Measurements from ENCODE around the gene SERPINB6.
"Not testable (repeated sequence)": the region's sequence is repeated elsewhere in the genome, so short reads cannot be mapped to it uniquely, and the experiment has no call there.

SERPINB6 gene

GRCh38 chr6:2940010-2940850 is 31.1 kb downstream of the SERPINB6 start:
- in situ Hi-C loops (cut with MboI; ENCODE audit: low sequenced_read_pairs): no loop called here

GRCh38 chr6:2939315-2940009 is 31.9 kb downstream of the SERPINB6 start:
- in situ Hi-C loops (cut with MboI; ENCODE audit: low sequenced_read_pairs): no loop called here

DNA sequence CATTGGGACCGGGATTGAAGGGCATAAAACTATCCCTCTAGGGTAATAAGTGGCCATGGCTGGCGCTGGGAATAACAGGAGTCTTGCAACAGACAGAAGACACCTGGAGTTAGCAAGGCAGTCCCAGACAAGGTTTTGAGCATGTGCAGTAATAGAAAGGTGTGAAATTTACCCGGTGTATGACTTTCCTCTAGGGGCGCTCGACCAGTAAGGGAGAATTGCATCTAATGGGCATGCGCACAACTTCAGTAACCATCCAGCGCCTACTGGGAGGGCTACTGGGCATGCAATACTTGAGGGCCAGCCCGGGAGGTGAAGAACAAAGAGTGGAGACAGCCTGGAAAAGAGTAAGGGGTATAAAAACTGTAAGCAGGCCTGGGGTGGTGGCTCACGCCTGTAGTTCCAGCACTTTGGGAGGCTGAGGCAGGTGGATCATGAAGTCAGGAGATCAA is 32.7 kb downstream of the SERPINB6 start:
- in situ Hi-C loops (cut with MboI; ENCODE audit: low sequenced_read_pairs): no loop called here

DNA sequence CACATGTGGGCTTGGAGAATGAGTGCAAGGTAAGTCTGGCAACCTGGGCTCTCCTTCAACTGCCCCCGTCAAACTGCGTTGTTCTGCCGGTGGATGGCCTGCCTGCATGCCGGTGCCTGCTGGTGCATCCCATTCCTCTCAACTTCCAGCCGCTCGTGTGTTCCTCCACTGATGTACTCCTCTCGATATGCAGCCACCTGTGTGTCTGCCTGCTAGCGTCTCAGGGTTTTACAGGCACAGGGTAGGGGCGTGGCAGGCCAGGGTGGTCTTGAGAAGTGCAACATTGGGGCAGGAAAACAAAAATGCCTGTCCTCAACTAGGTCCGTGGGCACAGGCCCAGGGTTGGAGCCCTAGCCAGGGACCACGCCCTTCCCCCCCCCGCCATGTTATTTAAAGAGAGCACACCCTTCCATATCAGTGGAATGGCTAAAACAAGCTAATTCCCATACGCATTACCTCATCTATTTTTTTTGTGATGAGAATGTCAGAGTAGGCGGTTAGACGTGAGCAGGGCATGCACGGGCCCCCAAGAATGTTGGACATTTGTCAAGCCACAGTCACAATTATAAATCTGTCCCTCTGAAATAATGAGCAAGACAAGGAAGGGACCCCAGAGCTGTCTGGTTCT is 33.2 kb downstream of the SERPINB6 start:
- in situ Hi-C loops (cut with MboI; ENCODE audit: low sequenced_read_pairs): no loop called here

DNA sequence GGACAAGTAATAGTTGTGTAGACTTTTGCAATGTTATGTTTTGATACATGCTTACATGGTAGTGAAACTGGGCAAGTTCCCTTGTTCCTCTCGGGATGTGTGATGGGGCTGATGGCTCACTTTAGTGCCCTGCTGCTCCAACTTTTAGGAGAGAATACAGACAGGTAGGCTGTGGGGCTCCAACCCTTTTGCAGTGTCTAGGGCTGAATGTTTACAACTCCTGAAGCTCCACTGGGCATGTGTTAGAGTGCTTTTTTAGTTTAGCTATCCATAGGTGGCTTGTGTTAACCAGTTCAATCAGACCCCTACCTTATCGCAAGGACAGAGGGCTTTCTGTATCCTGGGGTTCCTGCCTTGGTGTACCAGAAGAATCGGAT is 33.8 kb downstream of the SERPINB6 start:
- in situ Hi-C loops (cut with MboI; ENCODE audit: low sequenced_read_pairs): no loop called here

GRCh38 chr6:2935566-2936291 is 35.6 kb downstream of the SERPINB6 start:
- in situ Hi-C loops (cut with MboI; ENCODE audit: low sequenced_read_pairs): no loop called here

GRCh38 chr6:2934057-2934456 is 37.3 kb downstream of the SERPINB6 start:
- in situ Hi-C loops (cut with MboI; ENCODE audit: low sequenced_read_pairs): no loop called here

DNA sequence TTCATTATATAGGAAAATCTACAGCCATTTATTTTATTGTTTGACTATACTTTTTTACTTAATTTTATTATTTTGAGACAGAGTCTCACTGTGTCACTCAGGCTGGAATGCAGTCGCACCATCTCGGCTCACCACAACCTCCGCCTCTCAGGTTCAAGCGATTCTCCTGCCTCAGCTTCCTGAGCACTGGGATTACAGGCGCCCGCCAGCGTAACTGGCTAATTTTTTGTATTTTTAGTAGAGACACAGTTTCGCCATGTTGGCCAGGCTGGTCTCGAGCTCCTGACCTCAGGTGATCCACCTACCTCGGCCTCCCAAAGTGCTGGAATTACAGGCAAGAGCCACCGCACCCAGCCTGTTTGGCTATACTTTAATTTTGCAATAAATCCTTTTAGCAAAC is 38.5 kb downstream of the SERPINB6 start:
- in situ Hi-C loops (cut with MboI; ENCODE audit: low sequenced_read_pairs): not testable (repeated sequence)

- in situ Hi-C loops (cut with MboI; ENCODE audit: low sequenced_read_pairs): no loop called here
These were observed 39.2 kb downstream of the SERPINB6 start for GRCh38 chr6:2931970-2932748.

GRCh38 chr6:2931055-2931454 is 40.3 kb downstream of the SERPINB6 start:
- in situ Hi-C loops (cut with MboI; ENCODE audit: low sequenced_read_pairs): no loop called here

GRCh38 chr6:2927931-2928330 is 43.4 kb downstream of the SERPINB6 start:
- in situ Hi-C loops (cut with MboI; ENCODE audit: low sequenced_read_pairs): not testable (repeated sequence)

DNA sequence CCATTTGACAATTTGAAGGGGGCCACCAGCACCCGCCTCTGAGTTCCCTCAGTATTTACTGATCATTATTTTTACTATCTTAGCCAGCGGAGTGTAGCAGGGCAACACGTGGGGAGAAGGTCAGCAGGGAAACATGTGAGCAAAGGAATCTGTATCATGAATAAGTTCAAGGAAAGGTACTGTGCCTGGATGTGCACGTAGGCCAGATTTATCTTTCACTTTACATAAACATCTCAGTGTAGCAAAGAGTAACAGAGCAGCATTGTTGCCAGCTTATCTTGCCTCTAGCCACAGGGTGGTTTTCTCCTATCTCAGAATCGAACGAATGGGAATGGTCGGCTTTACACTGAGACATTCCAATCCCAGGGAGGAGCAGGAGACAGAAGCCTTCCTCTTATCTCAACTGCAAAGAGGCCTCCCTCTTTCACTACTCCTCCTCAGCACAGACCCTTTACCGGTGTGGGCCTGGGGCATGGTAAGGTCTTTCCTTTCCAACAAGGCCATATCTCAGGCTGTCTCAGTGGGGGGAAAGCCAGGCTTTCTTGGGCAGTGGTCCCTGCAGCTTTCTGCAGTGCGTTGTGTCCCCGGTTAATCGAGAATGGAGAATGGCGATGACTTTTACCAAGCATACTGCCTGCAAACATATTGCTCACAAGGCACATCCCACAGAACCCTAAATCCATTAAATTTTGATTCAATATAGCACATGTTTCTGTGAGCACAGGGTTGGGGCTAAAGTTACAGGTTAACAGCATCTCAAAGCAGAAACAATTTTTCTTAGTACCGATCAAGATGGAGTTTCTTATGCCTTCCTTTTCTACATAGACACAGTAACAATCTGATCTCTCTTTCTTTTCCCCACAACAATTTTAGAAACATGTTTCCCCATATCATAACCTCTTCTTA is 45.3 kb downstream of the SERPINB6 start:
- in situ Hi-C loops (cut with MboI; ENCODE audit: low sequenced_read_pairs): not testable (repeated sequence)

- in situ Hi-C loops (cut with MboI; ENCODE audit: low sequenced_read_pairs): no loop called here
These were observed 49.7 kb downstream of the SERPINB6 start for GRCh38 chr6:2921520-2922115.

- in situ Hi-C loops (cut with MboI; ENCODE audit: low sequenced_read_pairs): no loop called here
These were observed 50.7 kb downstream of the SERPINB6 start for GRCh38 chr6:2920671-2921112.

- in situ Hi-C loops (cut with MboI; ENCODE audit: low sequenced_read_pairs): no loop called here
These were observed 51.5 kb downstream of the SERPINB6 start for GRCh38 chr6:2919886-2920285.

- in situ Hi-C loops (cut with MboI; ENCODE audit: low sequenced_read_pairs): no loop called here
These were observed 52.0 kb downstream of the SERPINB6 start for GRCh38 chr6:2919401-2919800.

GRCh38 chr6:2918936-2919335 is 52.4 kb downstream of the SERPINB6 start:
- in situ Hi-C loops (cut with MboI; ENCODE audit: low sequenced_read_pairs): no loop called here

- in situ Hi-C loops (cut with MboI; ENCODE audit: low sequenced_read_pairs): no loop called here
These were observed 53.4 kb downstream of the SERPINB6 start for GRCh38 chr6:2917801-2918445.

Measured in HL-60/S4 treated with phorbol 12-myristate 13-acetate at 8.2 ng/mL for 4 days and 3 days (cell line).